H1 (cell line): ENCODE measurements around the gene ARAP2. TPM values are rescaled to one million over a fixed set of nuclear protein-coding genes. Genes with fewer than 3 reads are reported as not detected.

Experiments
- TAF7 ChIP-seq: optimal IDR thresholded peaks from 2 replicates; pipeline ENCODE3; 2011; ENCODE audit warnings: low read depth, mild to moderate bottlenecking, inconsistent platforms, low read length, moderate library complexity, borderline replicate concordance
- polyA plus RNA-seq, 7 experiments: library from polyadenylated mRNA; depleted of rRNA in 3 of 7; stranded (reverse) in 5 of 7; unstranded in 2 of 7; fragments of >200 nt in 5 of 7; fragments of 200-250 nt in 2 of 7; gene quantifications; 1 replicate in 5 of 7; 2 replicates in 1 of 7; 4 replicates in 1 of 7; pipeline versions ENCODE4 v1.2.1 to v1.2.3, GENCODE V29; 2011 to 2013; ENCODE audit warnings: missing spikeins in 2 of 7, mixed read lengths in 2 of 7
- total RNA-seq: library from RNA; stranded (reverse); fragmentation: NEBNext Ultra II Directional; extraction: Animal tissue kit (Norgen Biotek cat#: 25700); gene quantifications from 2 replicates; pipeline ENCODE4 v1.2.1, GENCODE V29; 2021

Gene ARAP2
- total and polyA plus RNA-seq, 2 of the 8 experiments (the other 6 are each of a cell fraction or from before 2014, with no cell fraction given) = 0.15 to 2.3 TPM

DNA sequence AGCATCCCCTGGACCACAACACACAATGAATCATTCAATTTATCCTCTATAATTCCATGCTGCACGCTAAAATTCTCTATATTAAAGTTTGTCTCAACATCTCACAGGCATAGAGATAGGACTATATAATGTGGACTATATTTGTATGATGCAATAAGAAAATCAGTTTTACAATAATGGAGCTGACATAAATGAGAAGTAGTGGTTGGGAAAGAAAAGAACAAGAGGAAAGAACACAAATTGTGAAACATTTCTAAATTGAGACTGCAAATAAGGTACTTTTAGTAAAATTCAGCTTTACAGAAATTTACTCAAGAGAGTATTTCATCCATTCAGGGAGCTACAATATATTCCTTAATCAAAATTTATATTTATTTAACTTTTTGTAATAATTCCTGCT is 120.4 kb downstream of the ARAP2 start (continued):
- TF ChIP-seq TAF7 = no peak
- TF ChIP-seq, all 59 proteins: peak for 0
